PC-9 (cell line): ENCODE results near the gene PRF1.

Source experiments
- CTCF ChIP-seq: fragments of 200-600 bp; sonication (generic); conservative IDR thresholded peaks from 2 replicates; pipeline ENCODE4 v1.6.1; 2017; ENCODE audit warnings: mixed run types, antibody characterized with exemption, mild to moderate bottlenecking, moderate library complexity
- EZH2 ChIP-seq: fragments of 200-600 bp; sonication (generic); IDR thresholded peaks from 2 replicates; pipeline ENCODE4 v1.8.0; 2017; ENCODE audit warnings: antibody characterized with exemption, low read depth

GRCh38 chr10:70550459-70550858, 52.1 kb downstream of the PRF1 start:
- TF ChIP-seq CTCF (no peak), EZH2 (no peak)
